Measurements from ENCODE around the gene RCAN1. TPM values are rescaled to one million over a fixed set of nuclear protein-coding genes. Genes with fewer than 3 reads are reported as not detected.

RCAN1 gene
- total and polyA plus RNA-seq, 2 of the 8 experiments (the other 6 are each of a cell fraction or from before 2014, with no cell fraction given): 1.7 to 6.4 TPM

DNA sequence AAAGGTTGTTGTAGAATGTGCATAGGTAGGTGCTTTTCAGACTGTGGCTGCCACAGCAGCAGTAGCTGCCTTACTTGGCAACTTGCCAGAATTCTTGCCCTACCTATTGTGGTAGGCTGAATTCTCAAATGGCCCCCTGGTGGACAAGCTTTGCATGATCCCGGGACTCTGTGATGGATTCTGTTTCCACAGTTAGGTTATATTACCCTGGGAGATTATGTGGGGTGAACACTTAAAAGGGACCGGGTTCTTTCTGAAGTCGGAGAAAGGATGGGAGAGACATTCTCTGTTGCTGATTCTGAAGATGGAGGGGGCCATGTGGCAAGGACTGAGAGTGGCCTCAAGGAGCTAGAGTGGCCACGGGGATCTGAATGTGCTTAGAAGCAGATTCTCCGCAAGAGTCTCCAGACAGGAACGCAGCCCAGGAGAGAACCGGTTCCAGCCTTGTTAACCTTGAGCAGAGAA, 70.8 kb downstream of the RCAN1 start:
- Histone ChIP-seq H3K18ac (ENCODE audit: extremely low read depth, low read length) (no peak overlapping the region), H3K14ac (ENCODE audit: insufficient read length) (no peak overlapping the region), H4K91ac (replicated peaks; ENCODE audit: insufficient read length, low read length) (no peak overlapping the region), H3K4me3 (ENCODE audit: extremely low read depth in 1 of 4, insufficient read depth in 2 of 4, low read depth in 3 of 4, low read length in 4 of 4) (no peak overlapping the region), H3K79me1 (ENCODE audit: low read depth, low read length) (no peaks in the 10 kb centered on the region), H4K5ac (ENCODE audit: insufficient read length, low read depth, low read length) (no peak overlapping the region), H4K8ac (ENCODE audit: extremely low read depth, insufficient read depth, low read length) (no peak overlapping the region), H3K36me3 (ENCODE audit: control insufficient read depth in 2 of 4, insufficient read depth in 4 of 4, low read length in 3 of 4) (no peaks in the 10 kb centered on the region), H2BK5ac (ENCODE audit: low read depth, low read length) (no peak overlapping the region), H3K23ac (ENCODE audit: insufficient read length) (no peak overlapping the region), H3K4me2 (ENCODE audit: insufficient read depth in 1 of 2, low read depth in 2 of 2, low read length in 2 of 2) (no peak overlapping the region), H2BK20ac (ENCODE audit: low read length) (no peak overlapping the region), H3K23me2 (ENCODE audit: low read depth, low read length) (no peaks in the 10 kb centered on the region), H3K56ac (replicated peaks; ENCODE audit: insufficient read length, low read depth, low read length) (no peak overlapping the region), H2BK120ac (replicated peaks; ENCODE audit: low read depth, low read length) (no peak overlapping the region), H3K4me1 (replicated peaks in 1 of 4; ENCODE audit: control insufficient read depth in 3 of 4, insufficient read depth in 4 of 4, low read length in 3 of 4) (peaks cover 0 to 5% (median 2%) of the 10 kb centered on the region in 4 experiments; a peak in 4 of 7 replicates), H3K27me3 (replicated peaks in 1 of 4; ENCODE audit: control insufficient read depth in 3 of 4, extremely low read depth in 1 of 4, insufficient read depth in 3 of 4, low read length in 3 of 4) (no peaks in the 10 kb centered on the region; a peak in 1 of 7 replicates), H2AFZ (ENCODE audit: low read length) (no peak overlapping the region), H2BK15ac (ENCODE audit: low read length) (no peak overlapping the region), H3K9ac (replicated peaks in 1 of 4; ENCODE audit: extremely low read depth in 1 of 4, low read depth in 3 of 4, low read length in 3 of 4) (no peak overlapping the region), H2BK12ac (ENCODE audit: low read depth, low read length) (0 out of 2 replicates have a peak overlapping the region, but pooled peaks have one; percentile 19), H3K4ac (replicated peaks; ENCODE audit: insufficient read length, low read depth, low read length) (no peak overlapping the region), H3K79me2 (ENCODE audit: control insufficient read depth in 1 of 2, insufficient read depth in 2 of 2, low read length in 2 of 2) (no peaks in the 10 kb centered on the region), H3K27ac (ENCODE audit: low read depth, low read length) (no peak overlapping the region), H4K20me1 (replicated peaks in 1 of 2; ENCODE audit: control insufficient read depth in 1 of 2, insufficient read depth in 2 of 2, low read length in 2 of 2) (no peaks in the 10 kb centered on the region), H3K9me3 (ENCODE audit: insufficient read depth in 2 of 2, low read depth in 1 of 2, low read length in 1 of 2) (0 out of 4 replicates have a peak, but pooled peaks cover 0 to 2% of the 10 kb centered on the region in 2 experiments), H2AK5ac (ENCODE audit: low read depth, low read length) (no peak overlapping the region)
- DNase-seq (ENCODE audit: low read depth in 1 of 2, low spot score in 2 of 2) (peak; percentile 61 to 72), FAIRE-seq (no peak)
- ChIA-PET CTCF (ENCODE audit: partially characterized antibody) (interaction anchor here (0.7 to 3.7 kb wide), 20 partner anchors 10 to 611 kb away, joined by 3 to 24 read pairs (median 5); no protein-coding TSS in a partner anchor), POLR2A (ENCODE audit: partially characterized antibody) (interaction anchor here (1.5 kb wide), 1 partner anchor 18 kb away, joined by 6 read pairs; no protein-coding TSS in a partner anchor)
- 86% methylated on average over 7 of the region's 7 CpGs; no CpG with 5 or more reads in 1 of the 2 experiments for WGBS, 2 experiments (ENCODE audit: extremely low coverage in 1 of 2, insufficient coverage in 1 of 2, insufficient read length in 1 of 2, insufficient replicate concordance in 2 of 2, low coverage in 1 of 2, low lambda C conversion rate in 2 of 2, missing lambda C conversion rate in 1 of 2)
- TF ChIP-seq RXRA (IDR thresholded peaks at IDR 0.05; ENCODE audit: insufficient read depth, low read depth, low read length): no peak
- no peak for TF ChIP-seq RFX5 (IDR thresholded peaks at IDR 0.05; ENCODE audit: borderline replicate concordance, low read depth, low read length)
- TF ChIP-seq KDM5A (IDR thresholded peaks at IDR 0.05; ENCODE audit: low read length): no peak
- TF ChIP-seq NANOG (IDR thresholded peaks at IDR 0.05; ENCODE audit: insufficient read depth, low read depth, low read length, poor library complexity, severe bottlenecking): no peak
- TF ChIP-seq SP4 (IDR thresholded peaks at IDR 0.05; ENCODE audit: low read length): no peak
- TF ChIP-seq RAD21 (IDR thresholded peaks at IDR 0.05 in 1 of 2, conservative IDR thresholded peaks at IDR 0.05 in 1 of 2; ENCODE audit: low read depth in 2 of 2, low read length in 2 of 2): peak; percentile 43 to 59
- TF ChIP-seq, protein P1, sequence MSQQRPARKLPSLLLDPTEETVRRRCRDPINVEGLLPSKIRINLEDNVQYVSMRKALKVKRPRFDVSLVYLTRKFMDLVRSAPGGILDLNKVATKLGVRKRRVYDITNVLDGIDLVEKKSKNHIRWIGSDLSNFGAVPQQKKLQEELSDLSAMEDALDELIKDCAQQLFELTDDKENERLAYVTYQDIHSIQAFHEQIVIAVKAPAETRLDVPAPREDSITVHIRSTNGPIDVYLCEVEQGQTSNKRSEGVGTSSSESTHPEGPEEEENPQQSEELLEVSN (IDR thresholded peaks at IDR 0.05): no peak
- TF ChIP-seq SIX5 (IDR thresholded peaks at IDR 0.05; ENCODE audit: low read depth, low read length): no peak
- TF ChIP-seq, protein P2, sequence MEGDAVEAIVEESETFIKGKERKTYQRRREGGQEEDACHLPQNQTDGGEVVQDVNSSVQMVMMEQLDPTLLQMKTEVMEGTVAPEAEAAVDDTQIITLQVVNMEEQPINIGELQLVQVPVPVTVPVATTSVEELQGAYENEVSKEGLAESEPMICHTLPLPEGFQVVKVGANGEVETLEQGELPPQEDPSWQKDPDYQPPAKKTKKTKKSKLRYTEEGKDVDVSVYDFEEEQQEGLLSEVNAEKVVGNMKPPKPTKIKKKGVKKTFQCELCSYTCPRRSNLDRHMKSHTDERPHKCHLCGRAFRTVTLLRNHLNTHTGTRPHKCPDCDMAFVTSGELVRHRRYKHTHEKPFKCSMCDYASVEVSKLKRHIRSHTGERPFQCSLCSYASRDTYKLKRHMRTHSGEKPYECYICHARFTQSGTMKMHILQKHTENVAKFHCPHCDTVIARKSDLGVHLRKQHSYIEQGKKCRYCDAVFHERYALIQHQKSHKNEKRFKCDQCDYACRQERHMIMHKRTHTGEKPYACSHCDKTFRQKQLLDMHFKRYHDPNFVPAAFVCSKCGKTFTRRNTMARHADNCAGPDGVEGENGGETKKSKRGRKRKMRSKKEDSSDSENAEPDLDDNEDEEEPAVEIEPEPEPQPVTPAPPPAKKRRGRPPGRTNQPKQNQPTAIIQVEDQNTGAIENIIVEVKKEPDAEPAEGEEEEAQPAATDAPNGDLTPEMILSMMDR (IDR thresholded peaks at IDR 0.05; ENCODE audit: control extremely low read depth in 1 of 3, insufficient read depth in 1 of 3, low read depth in 1 of 3, low read length in 3 of 3): peak; percentile 33 to 69 (median 64)
